ENCODE data around the gene SORCS2.

DNA sequence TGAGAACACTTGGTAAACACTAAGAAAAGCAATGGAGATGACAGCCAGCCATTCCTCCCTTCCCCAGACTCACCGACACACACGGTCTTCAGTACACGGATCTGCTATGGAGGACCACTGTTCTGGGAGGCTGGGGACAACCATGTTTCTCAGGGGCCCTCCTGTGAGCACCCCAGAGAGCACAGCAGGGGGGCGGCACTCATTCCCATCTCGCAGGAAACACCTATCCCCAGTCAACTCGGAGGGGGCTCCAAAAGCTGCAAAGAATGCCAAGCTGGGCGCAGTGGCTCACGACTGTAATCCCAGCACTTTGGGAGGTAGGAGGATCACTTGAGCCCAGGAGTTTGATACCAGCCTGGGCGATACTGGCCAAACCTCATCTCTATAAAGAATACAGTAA, 575.2 kb downstream of the SORCS2 start:
- TF ChIP-seq, protein P1, sequence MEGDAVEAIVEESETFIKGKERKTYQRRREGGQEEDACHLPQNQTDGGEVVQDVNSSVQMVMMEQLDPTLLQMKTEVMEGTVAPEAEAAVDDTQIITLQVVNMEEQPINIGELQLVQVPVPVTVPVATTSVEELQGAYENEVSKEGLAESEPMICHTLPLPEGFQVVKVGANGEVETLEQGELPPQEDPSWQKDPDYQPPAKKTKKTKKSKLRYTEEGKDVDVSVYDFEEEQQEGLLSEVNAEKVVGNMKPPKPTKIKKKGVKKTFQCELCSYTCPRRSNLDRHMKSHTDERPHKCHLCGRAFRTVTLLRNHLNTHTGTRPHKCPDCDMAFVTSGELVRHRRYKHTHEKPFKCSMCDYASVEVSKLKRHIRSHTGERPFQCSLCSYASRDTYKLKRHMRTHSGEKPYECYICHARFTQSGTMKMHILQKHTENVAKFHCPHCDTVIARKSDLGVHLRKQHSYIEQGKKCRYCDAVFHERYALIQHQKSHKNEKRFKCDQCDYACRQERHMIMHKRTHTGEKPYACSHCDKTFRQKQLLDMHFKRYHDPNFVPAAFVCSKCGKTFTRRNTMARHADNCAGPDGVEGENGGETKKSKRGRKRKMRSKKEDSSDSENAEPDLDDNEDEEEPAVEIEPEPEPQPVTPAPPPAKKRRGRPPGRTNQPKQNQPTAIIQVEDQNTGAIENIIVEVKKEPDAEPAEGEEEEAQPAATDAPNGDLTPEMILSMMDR (IDR thresholded peaks at IDR 0.05; ENCODE audit: low read depth, low read length, poor library complexity, severe bottlenecking) = no peak
- no peak for TF ChIP-seq EZH2phosphoT487 (IDR thresholded peaks at IDR 0.05; ENCODE audit: borderline replicate concordance, low read length)

Measured in DOHH2 (cell line).